GM19240 (cell line): ENCODE data around the gene UVRAG.

Source experiments
- DNase-seq: peaks from one replicate; pipeline ENCODE4 v3.0.0; 2011; ENCODE audit warnings: low spot score; ENCODE audit not compliant: insufficient read length

UVRAG gene

GRCh38 chr11:75996523-75997442 is 181.8 kb downstream of the UVRAG start:
- DNase-seq = no peak

GRCh38 chr11:76004400-76004799 is 189.4 kb downstream of the UVRAG start:
- DNase-seq = no peak

- DNase-seq = no peak
Measured at GRCh38 chr11:76005756-76006155, 190.7 kb downstream of the UVRAG start.

GRCh38 chr11:76007166-76007565 is 192.2 kb downstream of the UVRAG start:
- DNase-seq = no peak

- no peak for DNase-seq
Measured at GRCh38 chr11:76008474-76008873, 193.5 kb downstream of the UVRAG start.

- DNase-seq = no peak
Measured at GRCh38 chr11:76010051-76010450, 195.0 kb downstream of the UVRAG start.

- DNase-seq = no peak
Measured at GRCh38 chr11:76013526-76013925, 198.5 kb downstream of the UVRAG start.

GRCh38 chr11:76023236-76024068 is 208.4 kb downstream of the UVRAG start:
- DNase-seq = no peak

GRCh38 chr11:76025068-76025467 is 210.1 kb downstream of the UVRAG start:
- no peak for DNase-seq

GRCh38 chr11:76025817-76026216 is 210.8 kb downstream of the UVRAG start:
- DNase-seq = no peak

GRCh38 chr11:76026281-76026680 is 211.3 kb downstream of the UVRAG start:
- DNase-seq = no peak

GRCh38 chr11:76026862-76027261 is 211.9 kb downstream of the UVRAG start:
- DNase-seq = no peak

- DNase-seq = no peak
Measured at GRCh38 chr11:76030286-76030685, 215.3 kb downstream of the UVRAG start.

GRCh38 chr11:76030968-76031590 is 216.1 kb downstream of the UVRAG start:
- no peak for DNase-seq

GRCh38 chr11:76033699-76034098 is 218.7 kb downstream of the UVRAG start:
- DNase-seq = no peak

GRCh38 chr11:76035020-76035419 is 220.0 kb downstream of the UVRAG start:
- no peak for DNase-seq

GRCh38 chr11:76038608-76039007 is 223.6 kb downstream of the UVRAG start:
- DNase-seq = no peak

GRCh38 chr11:76041208-76041607 is 226.2 kb downstream of the UVRAG start:
- no peak for DNase-seq

- no peak for DNase-seq
Measured at GRCh38 chr11:76044750-76045320, 229.8 kb downstream of the UVRAG start.

- no peak for DNase-seq
Measured at GRCh38 chr11:76047231-76047630, 232.2 kb downstream of the UVRAG start.

GRCh38 chr11:76047766-76048165 is 232.8 kb downstream of the UVRAG start:
- no peak for DNase-seq

GRCh38 chr11:76048763-76049162 is 233.8 kb downstream of the UVRAG start:
- no peak for DNase-seq
